GM18511 (cell line): ENCODE data around the gene SRPRB.

Experiments used
- ATAC-seq: cut with Tn5 transposase; IDR thresholded peaks from one replicate; pipeline ENCODE4 v1.9.1; 2021; ENCODE audit warnings: mild to moderate bottlenecking, moderate library complexity; ENCODE audit not compliant: unreplicated experiment

Gene SRPRB

GRCh38 chr3:133805702-133806475 lies at the start of gene SRPRB:
SRPRB (plus strand) TSS chr3:133805815; CDS start chr3:133805849, 34 bp downstream.
- peak; percentile 99 for ATAC-seq

DNA sequence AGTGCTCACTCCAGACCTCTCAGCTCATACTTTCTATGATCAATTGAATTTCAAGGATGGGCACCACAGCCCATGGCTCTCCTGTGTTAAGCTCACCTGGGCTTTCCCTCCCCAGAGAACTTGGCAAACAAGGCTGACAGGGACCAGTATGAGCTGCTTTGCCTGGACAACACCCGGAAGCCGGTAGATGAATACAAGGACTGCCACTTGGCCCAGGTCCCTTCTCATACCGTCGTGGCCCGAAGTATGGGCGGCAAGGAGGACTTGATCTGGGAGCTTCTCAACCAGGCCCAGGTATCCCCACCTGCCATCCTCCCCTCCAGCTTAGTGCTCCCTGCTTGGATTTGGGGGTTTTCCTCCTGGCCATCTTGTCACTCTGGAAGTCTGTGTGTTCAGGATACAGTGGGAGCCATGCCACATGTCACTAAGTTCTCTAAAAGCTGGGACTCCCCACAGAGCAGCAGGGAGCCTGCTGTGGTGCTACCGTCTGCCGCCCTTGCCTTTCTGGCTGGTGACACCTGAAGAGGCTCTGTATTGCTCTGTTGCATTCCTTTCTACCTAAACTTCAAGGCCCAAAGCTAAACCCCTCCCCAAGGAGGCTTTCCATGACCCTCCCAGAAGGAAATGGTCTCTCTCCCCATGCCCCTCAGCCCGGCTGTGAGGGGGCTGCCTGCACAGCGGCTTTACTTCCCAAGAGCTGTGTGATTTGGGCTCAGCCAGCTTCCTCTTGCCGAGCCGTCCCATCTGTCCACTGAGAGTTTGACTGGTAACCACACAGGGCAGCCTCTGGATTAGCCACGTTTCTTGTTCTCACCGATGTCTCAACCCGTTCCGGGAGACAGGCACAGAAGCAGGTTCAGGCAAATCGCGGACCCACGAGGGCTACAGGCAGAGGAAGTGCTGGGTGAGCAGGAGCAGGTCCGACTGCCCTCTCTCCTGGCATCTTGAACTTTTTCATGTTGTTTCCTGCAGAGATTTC lies 48.6 kb upstream of the SRPRB start:
- no peak for ATAC-seq

- ATAC-seq, result no peak
These were observed 47.7 kb upstream of the SRPRB start for GRCh38 chr3:133757701-133758567.

DNA sequence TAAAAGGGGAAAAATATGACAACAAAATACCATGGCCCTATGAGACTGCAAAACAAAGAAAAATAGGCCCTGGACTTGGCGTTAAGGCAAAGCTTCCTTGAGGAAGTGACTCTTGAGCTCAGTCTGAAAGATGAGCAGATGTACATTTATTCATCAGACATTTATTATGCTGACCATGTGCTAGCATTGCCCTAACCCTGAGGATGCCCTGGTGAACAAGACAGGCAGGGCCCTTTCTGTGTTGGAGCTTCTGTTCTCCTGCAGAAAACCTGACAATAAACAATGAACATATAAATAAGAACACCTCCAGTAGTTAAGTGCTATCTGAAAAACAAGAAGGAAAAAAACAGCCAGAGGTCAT lies 47.1 kb upstream of the SRPRB start:
- ATAC-seq, result no peak

DNA sequence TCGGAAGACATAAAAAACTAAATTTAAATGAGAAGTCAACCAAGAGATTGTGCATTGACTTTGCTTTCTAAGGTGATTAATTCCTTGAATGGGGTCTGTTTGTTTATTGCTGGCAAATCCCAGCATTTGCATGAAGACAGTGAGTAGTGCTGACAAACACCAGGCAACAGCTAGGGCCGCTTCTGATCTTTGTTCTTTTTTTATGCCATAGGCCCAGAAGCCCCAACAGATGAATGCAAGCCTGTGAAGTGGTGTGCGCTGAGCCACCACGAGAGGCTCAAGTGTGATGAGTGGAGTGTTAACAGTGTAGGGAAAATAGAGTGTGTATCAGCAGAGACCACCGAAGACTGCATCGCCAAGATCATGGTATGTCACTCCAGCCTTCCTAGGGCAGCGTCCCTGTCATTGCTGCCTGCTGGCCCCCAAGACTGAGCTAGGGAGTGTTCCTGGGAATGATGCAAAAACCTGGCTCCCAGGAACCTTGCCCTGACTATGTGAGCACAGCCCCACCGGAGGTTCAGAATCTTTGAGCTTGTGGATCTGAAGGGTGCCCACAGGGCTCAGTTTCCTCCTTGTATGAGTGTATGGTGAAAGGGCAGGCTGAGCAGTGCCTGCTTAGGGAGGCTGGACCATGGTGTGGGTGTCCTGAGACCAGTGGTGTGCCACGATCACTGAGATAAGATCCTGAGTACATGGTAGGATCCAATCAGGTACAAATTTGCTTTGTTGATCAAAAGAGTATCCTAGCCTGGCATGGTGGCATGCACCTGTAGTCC lies 46.5 kb upstream of the SRPRB start:
- no peak for ATAC-seq

- no peak for ATAC-seq
These were observed 45.8 kb upstream of the SRPRB start for GRCh38 chr3:133759740-133760305.

DNA sequence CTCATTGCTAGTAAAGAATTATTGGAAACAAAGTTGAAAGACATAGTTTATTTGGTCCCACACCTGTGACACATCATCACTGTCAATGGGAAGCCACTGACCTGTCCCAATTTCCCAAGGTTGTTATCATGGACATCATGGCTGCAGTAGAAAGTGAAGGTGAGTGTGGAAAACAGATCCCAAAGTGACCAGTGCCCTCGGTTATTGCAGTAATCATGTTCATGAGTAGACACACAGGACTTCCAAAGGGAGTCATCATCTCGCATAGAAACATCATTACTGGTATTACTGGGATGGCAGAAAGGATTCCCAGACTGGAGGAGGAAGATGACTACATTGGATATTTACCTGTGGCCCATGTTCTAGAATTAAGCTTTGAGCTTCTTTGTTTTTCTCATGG lies 44.7 kb upstream of the SRPRB start:
- ATAC-seq, result no peak

DNA sequence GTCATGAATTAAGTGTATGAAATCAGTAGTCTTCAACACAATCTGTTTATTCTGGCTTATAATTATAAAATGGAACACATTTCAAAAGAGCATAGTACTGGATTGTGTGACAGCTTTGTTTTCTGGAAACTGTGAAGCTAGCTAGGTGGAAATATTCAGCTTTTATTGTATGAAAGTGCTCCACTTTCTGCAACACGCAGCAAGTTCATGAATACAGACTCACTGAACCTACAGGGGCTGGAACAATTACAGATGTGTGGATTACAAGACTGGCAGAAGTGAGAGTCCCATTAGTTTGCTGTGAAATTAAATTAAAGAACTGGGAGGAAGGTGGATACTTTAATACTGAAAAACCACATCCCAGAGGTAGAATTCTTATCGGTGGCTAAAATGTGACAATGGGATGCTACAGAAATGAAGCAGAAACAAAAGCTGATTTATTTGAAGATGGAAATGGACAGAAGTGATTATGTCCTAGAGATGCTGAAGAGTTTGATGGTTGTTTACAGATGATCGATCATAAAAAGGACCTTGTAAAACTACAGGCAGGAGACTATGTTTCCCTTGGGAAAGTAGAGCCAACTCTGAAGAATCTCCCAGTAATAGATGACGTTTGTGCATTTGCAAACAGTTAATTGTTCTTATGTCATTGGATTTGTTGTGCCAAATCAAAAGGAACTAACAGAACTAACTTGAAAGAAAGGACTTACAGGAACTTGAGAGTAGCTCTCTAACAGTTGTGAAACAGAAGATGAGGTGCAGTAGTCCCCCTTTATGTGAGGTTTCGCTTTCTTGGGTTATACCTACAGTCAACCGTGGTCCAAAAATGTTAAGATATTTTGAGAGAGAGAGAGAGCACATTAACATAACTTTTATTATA lies 43.8 kb upstream of the SRPRB start:
- ATAC-seq, result no peak

- ATAC-seq, result no peak
These were observed 43.1 kb upstream of the SRPRB start for GRCh38 chr3:133762539-133762938.

- no peak for ATAC-seq
These were observed 41.6 kb upstream of the SRPRB start for GRCh38 chr3:133763797-133764683.

GRCh38 chr3:133765256-133765655 lies 40.4 kb upstream of the SRPRB start:
- no peak for ATAC-seq

DNA sequence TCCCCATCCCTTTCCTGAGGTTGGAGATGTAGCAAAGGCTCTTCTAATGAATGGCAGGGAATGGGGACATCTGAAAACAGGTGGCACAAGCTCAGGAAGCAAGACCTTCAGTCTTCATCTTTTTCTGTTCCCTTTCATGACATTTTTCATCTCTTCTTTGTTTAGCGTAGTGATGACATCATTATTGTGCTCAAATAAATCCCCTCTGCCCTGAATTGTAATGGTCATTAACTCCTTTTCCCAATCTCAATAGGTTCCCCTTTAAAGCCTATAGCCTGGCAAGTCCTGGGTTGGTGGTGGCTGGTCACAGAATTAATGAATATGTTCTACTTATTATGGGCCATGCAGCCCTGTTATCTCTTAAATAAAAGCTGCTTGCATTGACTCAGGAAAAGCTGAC lies 38.0 kb upstream of the SRPRB start:
- no peak for ATAC-seq

DNA sequence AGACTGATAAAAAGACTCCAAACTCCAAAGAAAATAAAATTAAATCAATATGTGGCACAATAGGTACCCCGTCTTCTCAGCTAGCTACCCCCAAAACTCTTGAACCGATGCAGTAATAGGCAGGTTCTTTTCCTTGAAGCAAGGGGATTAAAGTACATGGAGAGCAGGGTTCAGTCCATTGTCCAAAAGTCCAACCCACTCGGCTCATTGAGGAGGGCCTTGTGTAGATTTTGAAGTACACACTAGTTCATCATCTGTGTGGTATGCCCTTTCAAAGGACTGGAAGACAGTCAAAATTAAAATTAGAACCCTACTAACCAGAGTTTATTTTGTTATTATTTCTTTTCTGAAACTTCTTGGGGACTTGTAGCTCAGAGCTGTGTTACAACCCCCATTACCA lies 36.1 kb upstream of the SRPRB start:
- ATAC-seq, result no peak

- ATAC-seq, result no peak
These were observed 31.9 kb upstream of the SRPRB start for GRCh38 chr3:133773732-133774131.

DNA sequence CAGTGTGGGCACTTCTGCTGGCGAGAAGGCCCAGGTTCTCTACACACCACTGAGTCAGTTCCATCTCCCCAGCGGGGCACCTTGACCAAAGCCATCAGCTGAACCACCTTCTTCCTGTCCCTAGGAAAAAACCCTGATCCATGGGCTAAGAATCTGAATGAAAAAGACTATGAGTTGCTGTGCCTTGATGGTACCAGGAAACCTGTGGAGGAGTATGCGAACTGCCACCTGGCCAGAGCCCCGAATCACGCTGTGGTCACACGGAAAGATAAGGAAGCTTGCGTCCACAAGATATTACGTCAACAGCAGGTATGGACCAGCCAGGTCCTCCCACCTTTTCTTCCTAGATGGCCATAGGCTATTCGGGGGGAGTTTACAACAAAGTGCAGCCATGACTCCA lies 30.3 kb upstream of the SRPRB start:
- no peak for ATAC-seq

GRCh38 chr3:133775835-133776234 lies 29.8 kb upstream of the SRPRB start:
- no peak for ATAC-seq

DNA sequence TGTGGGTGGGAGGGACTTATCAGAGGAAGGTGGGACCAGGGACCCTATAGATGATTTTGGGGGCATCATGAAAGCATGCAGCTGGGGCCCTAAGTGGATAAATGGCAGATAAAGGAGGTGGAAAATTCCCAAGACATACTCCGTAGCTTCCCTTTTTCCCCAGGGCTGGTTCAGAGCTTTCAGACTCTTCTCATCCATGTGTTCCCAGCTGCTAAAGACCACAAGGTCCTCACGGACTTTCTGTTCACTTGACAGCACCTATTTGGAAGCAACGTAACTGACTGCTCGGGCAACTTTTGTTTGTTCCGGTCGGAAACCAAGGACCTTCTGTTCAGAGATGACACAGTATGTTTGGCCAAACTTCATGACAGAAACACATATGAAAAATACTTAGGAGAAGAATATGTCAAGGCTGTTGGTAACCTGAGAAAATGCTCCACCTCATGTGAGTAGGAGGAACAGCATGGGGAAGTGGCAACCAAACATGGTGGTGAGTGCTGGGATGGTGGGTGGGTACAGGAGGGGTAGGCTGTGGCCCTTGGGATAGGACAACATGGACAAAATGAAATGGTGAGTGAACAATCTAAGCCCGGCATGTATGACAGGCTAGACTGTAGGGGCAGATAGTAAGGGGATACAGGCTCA lies 28.7 kb upstream of the SRPRB start:
- ATAC-seq, result no peak
